Transverse colon (tissue), 3 donors: Measurements from ENCODE around the gene OCA2.

Source experiments
- CTCF ChIP-seq, 5 experiments: fragments of 200-600 bp in 3 of 5; fragments of 450-650 bp in 2 of 5; sonication (generic) in 3 of 5; IDR thresholded peaks; 1 replicate in 2 of 5; 2 replicates in 3 of 5; pipeline ENCODE4 v1.5.1; 2016 to 2017; ENCODE audit warnings: antibody characterized with exemption in 5 of 5, inconsistent platforms in 3 of 5, mild to moderate bottlenecking in 2 of 5, moderate library complexity in 1 of 5
- EP300 ChIP-seq: sonication (generic); formaldehyde crosslinking; IDR thresholded peaks from one replicate; pipeline ENCODE4 v1.6.1; 2017; ENCODE audit warnings: antibody characterized with exemption, low read depth

- TF ChIP-seq CTCF (IDR thresholded peaks at IDR 0.05) (no peak), EP300 (no peak)
Observed at GRCh38 chr15:28051955-28052633, 47.0 kb downstream of the OCA2 start.
